Measurements from ENCODE around the gene REV3L.

DNA sequence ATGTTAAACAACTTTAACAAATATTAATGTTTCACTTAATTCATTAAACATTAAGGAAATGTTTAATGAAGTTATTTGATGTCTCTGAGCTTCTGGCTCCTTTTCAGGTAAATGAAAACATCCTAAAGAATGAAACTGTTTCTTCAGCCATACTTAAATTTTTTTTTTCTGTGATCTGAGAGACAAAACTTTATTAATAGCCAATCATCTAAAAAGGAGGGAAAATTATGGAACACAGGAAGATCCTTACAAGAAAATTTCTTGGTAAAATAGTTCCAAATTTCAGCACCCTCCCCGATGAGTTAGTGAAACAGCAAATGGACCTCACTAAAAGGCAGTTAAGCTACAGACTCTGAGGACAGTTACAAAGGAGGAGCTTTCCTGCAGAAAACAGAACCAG lies 185.2 kb downstream of the REV3L start:
- TF ChIP-seq GTF2F1 (IDR thresholded peaks at IDR 0.05; ENCODE audit: borderline replicate concordance, low read depth, low read length) (no peak), CBX5 (IDR thresholded peaks at IDR 0.05; ENCODE audit: low read depth, low read length) (no peak), EZH2 (IDR thresholded peaks at IDR 0.05; ENCODE audit: low read depth, low read length, severe bottlenecking) (no peak), SIX5 (IDR thresholded peaks at IDR 0.05; ENCODE audit: low read depth, low read length) (no peak), RNF2 (IDR thresholded peaks at IDR 0.05; ENCODE audit: borderline replicate concordance, low read depth, low read length, missing control alignments, poor library complexity, severe bottlenecking) (no peak)
- TF ChIP-seq, protein P1, sequence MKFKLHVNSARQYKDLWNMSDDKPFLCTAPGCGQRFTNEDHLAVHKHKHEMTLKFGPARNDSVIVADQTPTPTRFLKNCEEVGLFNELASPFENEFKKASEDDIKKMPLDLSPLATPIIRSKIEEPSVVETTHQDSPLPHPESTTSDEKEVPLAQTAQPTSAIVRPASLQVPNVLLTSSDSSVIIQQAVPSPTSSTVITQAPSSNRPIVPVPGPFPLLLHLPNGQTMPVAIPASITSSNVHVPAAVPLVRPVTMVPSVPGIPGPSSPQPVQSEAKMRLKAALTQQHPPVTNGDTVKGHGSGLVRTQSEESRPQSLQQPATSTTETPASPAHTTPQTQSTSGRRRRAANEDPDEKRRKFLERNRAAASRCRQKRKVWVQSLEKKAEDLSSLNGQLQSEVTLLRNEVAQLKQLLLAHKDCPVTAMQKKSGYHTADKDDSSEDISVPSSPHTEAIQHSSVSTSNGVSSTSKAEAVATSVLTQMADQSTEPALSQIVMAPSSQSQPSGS (IDR thresholded peaks at IDR 0.05; ENCODE audit: low read length): no peak
- TF ChIP-seq, protein P2, sequence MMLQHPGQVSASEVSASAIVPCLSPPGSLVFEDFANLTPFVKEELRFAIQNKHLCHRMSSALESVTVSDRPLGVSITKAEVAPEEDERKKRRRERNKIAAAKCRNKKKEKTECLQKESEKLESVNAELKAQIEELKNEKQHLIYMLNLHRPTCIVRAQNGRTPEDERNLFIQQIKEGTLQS (IDR thresholded peaks at IDR 0.05; ENCODE audit: insufficient read depth, low read depth, low read length): no peak
- TF ChIP-seq, protein P3, sequence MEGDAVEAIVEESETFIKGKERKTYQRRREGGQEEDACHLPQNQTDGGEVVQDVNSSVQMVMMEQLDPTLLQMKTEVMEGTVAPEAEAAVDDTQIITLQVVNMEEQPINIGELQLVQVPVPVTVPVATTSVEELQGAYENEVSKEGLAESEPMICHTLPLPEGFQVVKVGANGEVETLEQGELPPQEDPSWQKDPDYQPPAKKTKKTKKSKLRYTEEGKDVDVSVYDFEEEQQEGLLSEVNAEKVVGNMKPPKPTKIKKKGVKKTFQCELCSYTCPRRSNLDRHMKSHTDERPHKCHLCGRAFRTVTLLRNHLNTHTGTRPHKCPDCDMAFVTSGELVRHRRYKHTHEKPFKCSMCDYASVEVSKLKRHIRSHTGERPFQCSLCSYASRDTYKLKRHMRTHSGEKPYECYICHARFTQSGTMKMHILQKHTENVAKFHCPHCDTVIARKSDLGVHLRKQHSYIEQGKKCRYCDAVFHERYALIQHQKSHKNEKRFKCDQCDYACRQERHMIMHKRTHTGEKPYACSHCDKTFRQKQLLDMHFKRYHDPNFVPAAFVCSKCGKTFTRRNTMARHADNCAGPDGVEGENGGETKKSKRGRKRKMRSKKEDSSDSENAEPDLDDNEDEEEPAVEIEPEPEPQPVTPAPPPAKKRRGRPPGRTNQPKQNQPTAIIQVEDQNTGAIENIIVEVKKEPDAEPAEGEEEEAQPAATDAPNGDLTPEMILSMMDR (IDR thresholded peaks at IDR 0.05; ENCODE audit: control extremely low read depth in 1 of 3, insufficient read depth in 1 of 3, low read depth in 1 of 3, low read length in 3 of 3): no peak
- TF ChIP-seq, protein P4, sequence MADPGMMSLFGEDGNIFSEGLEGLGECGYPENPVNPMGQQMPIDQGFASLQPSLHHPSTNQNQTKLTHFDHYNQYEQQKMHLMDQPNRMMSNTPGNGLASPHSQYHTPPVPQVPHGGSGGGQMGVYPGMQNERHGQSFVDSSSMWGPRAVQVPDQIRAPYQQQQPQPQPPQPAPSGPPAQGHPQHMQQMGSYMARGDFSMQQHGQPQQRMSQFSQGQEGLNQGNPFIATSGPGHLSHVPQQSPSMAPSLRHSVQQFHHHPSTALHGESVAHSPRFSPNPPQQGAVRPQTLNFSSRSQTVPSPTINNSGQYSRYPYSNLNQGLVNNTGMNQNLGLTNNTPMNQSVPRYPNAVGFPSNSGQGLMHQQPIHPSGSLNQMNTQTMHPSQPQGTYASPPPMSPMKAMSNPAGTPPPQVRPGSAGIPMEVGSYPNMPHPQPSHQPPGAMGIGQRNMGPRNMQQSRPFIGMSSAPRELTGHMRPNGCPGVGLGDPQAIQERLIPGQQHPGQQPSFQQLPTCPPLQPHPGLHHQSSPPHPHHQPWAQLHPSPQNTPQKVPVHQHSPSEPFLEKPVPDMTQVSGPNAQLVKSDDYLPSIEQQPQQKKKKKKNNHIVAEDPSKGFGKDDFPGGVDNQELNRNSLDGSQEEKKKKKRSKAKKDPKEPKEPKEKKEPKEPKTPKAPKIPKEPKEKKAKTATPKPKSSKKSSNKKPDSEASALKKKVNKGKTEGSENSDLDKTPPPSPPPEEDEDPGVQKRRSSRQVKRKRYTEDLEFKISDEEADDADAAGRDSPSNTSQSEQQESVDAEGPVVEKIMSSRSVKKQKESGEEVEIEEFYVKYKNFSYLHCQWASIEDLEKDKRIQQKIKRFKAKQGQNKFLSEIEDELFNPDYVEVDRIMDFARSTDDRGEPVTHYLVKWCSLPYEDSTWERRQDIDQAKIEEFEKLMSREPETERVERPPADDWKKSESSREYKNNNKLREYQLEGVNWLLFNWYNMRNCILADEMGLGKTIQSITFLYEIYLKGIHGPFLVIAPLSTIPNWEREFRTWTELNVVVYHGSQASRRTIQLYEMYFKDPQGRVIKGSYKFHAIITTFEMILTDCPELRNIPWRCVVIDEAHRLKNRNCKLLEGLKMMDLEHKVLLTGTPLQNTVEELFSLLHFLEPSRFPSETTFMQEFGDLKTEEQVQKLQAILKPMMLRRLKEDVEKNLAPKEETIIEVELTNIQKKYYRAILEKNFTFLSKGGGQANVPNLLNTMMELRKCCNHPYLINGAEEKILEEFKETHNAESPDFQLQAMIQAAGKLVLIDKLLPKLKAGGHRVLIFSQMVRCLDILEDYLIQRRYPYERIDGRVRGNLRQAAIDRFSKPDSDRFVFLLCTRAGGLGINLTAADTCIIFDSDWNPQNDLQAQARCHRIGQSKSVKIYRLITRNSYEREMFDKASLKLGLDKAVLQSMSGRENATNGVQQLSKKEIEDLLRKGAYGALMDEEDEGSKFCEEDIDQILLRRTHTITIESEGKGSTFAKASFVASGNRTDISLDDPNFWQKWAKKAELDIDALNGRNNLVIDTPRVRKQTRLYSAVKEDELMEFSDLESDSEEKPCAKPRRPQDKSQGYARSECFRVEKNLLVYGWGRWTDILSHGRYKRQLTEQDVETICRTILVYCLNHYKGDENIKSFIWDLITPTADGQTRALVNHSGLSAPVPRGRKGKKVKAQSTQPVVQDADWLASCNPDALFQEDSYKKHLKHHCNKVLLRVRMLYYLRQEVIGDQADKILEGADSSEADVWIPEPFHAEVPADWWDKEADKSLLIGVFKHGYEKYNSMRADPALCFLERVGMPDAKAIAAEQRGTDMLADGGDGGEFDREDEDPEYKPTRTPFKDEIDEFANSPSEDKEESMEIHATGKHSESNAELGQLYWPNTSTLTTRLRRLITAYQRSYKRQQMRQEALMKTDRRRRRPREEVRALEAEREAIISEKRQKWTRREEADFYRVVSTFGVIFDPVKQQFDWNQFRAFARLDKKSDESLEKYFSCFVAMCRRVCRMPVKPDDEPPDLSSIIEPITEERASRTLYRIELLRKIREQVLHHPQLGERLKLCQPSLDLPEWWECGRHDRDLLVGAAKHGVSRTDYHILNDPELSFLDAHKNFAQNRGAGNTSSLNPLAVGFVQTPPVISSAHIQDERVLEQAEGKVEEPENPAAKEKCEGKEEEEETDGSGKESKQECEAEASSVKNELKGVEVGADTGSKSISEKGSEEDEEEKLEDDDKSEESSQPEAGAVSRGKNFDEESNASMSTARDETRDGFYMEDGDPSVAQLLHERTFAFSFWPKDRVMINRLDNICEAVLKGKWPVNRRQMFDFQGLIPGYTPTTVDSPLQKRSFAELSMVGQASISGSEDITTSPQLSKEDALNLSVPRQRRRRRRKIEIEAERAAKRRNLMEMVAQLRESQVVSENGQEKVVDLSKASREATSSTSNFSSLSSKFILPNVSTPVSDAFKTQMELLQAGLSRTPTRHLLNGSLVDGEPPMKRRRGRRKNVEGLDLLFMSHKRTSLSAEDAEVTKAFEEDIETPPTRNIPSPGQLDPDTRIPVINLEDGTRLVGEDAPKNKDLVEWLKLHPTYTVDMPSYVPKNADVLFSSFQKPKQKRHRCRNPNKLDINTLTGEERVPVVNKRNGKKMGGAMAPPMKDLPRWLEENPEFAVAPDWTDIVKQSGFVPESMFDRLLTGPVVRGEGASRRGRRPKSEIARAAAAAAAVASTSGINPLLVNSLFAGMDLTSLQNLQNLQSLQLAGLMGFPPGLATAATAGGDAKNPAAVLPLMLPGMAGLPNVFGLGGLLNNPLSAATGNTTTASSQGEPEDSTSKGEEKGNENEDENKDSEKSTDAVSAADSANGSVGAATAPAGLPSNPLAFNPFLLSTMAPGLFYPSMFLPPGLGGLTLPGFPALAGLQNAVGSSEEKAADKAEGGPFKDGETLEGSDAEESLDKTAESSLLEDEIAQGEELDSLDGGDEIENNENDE (IDR thresholded peaks at IDR 0.05; ENCODE audit: insufficient replicate concordance, low read length): no peak

All from H1 (cell line).